Measurements from ENCODE around the gene S100A11. TPM values are rescaled to one million over a fixed set of nuclear protein-coding genes. Genes with fewer than 3 reads are reported as not detected.
A peak's percentile ranks its signal among the peaks of the same experiment; 100 is the strongest.

S100A11 gene
- total RNA-seq, 2 experiments from 2014 or later: 131 to 144 TPM

DNA sequence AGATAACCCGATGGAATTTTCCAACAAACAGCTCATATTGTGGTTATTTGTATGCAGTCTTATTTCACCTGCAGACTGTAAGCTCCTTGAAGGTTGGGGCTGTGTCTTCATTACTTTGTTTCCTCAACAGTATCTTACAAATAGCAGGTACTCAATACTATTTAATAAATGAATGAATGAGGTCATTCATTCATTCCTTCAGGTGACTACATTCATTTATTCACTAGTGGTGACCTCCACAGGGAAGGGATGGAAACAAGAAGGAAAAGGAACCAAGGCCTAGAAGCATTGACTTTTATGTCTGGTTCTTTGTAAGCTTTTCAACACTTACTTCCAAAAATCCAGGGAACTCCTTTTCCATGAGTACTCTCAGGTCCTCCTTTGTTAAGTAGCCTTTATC lies 51.0 kb downstream of the S100A11 start:
- Mint-ChIP-seq H3K4me3 (no peak overlapping the region), H3K4me1 (ENCODE audit: low read depth) (peaks cover 72% of the 10 kb centered on the region), H3K27ac (peak overlapping the region; percentile 90), H3K9me3 (no peaks in the 10 kb centered on the region), H3K27me3 (no peaks in the 10 kb centered on the region), H3K36me3 (ENCODE audit: low read depth) (peaks cover 66% of the 10 kb centered on the region)
- ChIA-PET POLR2A (interaction anchor here (0.5 to 2.5 kb wide), 2 partner anchors 7 to 17 kb away, joined by 3 to 7 read pairs; partner anchors contain the start of gene S100A10), CTCF (interaction anchor here (1.4 to 15.6 kb wide), 5 partner anchors 14 to 52 kb away, joined by 3 to 191 read pairs (median 4); no protein-coding TSS in a partner anchor)
- ATAC-seq: no peak
- intact Hi-C loops (cut with micrococcal nuclease): no loop called here
- TF ChIP-seq, protein P1, sequence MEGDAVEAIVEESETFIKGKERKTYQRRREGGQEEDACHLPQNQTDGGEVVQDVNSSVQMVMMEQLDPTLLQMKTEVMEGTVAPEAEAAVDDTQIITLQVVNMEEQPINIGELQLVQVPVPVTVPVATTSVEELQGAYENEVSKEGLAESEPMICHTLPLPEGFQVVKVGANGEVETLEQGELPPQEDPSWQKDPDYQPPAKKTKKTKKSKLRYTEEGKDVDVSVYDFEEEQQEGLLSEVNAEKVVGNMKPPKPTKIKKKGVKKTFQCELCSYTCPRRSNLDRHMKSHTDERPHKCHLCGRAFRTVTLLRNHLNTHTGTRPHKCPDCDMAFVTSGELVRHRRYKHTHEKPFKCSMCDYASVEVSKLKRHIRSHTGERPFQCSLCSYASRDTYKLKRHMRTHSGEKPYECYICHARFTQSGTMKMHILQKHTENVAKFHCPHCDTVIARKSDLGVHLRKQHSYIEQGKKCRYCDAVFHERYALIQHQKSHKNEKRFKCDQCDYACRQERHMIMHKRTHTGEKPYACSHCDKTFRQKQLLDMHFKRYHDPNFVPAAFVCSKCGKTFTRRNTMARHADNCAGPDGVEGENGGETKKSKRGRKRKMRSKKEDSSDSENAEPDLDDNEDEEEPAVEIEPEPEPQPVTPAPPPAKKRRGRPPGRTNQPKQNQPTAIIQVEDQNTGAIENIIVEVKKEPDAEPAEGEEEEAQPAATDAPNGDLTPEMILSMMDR (IDR thresholded peaks at IDR 0.05): no peak
- DNase-seq: no peak

DNA sequence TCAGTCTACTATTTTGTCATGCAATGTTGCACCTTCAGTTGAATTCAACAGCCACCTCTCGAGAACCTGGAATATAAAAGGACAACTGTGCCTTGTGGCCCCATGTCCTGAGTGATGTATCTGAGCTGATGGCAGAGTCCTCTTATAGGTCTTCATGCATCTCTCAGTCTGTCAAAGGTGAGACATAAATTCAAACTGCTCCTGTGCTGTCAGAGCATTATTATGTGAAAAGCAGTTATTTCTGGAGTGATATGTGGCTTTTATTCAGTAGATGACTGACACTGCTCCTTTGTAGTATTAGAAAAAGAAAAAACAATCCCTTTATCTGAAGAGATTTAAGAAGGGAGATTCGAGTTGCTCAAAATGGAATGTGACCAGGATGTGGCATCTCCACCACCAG lies 51.5 kb downstream of the S100A11 start:
- Mint-ChIP-seq H3K27ac (peak overlapping the region; percentile 90), H3K27me3 (no peaks in the 10 kb centered on the region), H3K36me3 (ENCODE audit: low read depth) (peaks cover 67% of the 10 kb centered on the region), H3K4me3 (peak overlapping the region; percentile 57), H3K4me1 (ENCODE audit: low read depth) (peaks cover 67% of the 10 kb centered on the region), H3K9me3 (no peaks in the 10 kb centered on the region)
- DNase-seq (no peak), ATAC-seq (no peak)
- TF ChIP-seq, protein P1 (IDR thresholded peaks at IDR 0.05): no peak
- ChIA-PET CTCF (interaction anchor here (1.1 to 15.6 kb wide), 5 partner anchors 15 to 52 kb away, joined by 4 to 191 read pairs (median 4); no protein-coding TSS in a partner anchor), POLR2A (interaction anchor here (0.5 to 2.5 kb wide), 2 partner anchors 7 to 17 kb away, joined by 3 to 7 read pairs; partner anchors contain the start of gene S100A10)
- intact Hi-C loops (cut with micrococcal nuclease): no loop called here

DNA sequence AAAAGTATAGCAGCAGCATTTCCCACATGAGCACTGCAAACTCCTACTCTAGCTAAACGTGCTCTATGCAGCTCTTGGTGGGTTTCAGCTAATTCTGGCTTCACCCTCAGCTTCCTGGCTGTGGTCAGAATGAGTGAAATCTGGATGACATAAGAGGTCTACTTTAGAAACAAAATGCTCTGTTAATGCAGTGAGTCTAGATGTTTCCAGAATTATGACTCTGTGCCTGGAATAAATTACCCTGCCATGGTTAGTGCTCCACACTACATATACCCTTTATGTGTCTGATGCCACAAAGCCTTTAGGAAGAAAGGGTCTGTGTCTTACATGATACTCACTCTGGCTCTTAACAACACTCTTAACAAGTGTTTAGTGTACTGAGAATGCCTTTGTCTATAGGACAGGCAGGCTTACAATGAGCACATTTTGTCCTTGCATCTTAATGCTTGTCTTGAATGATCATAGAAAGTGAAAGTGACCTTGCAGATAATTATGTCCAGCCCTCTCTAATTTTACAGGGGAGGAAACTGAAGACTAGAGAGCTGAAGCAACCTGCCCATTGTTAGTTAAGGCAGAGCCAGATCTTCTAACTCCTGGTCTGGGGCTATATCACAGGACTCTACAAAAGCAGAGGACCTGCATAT lies 52.4 kb downstream of the S100A11 start:
- ChIA-PET POLR2A (interaction anchor here (2.5 kb wide), 1 partner anchor 8 kb away, joined by 7 read pairs; the partner anchor contains the start of gene S100A10), CTCF (interaction anchor here (0.7 to 15.6 kb wide), 7 partner anchors 15 to 51 kb away, joined by 3 to 191 read pairs (median 4); no protein-coding TSS in a partner anchor)
- Mint-ChIP-seq H3K36me3 (ENCODE audit: low read depth) (peaks cover 70% of the 10 kb centered on the region), H3K27me3 (no peaks in the 10 kb centered on the region), H3K4me3 (peak overlapping the region; percentile 57), H3K9me3 (no peaks in the 10 kb centered on the region), H3K4me1 (ENCODE audit: low read depth) (peaks cover 58% of the 10 kb centered on the region), H3K27ac (peak overlapping the region; percentile 90)
- DNase-seq (peak; percentile 79), ATAC-seq (peak; percentile 91)
- TF ChIP-seq, protein P1 (IDR thresholded peaks at IDR 0.05): no peak
- intact Hi-C loops (cut with micrococcal nuclease): no loop called here

Other genes with a start within 250 kb of the S100A11 start
- gene TDRKH, start 246.5 kb downstream of the S100A11 start, total RNA-seq: 10 to 100 TPM in 1 of 2 experiments, 1 to 10 TPM in 1; 9.7 to 10.5 TPM
- not detected for gene LINGO4, start 231.6 kb downstream of the S100A11 start, total RNA-seq
- 1 to 10 TPM; 1.3 to 1.5 TPM for gene RORC, start 205.2 kb downstream of the S100A11 start, total RNA-seq
- gene C2CD4D, start 197.2 kb downstream of the S100A11 start, total RNA-seq: 1 to 10 TPM; 1.3 to 1.6 TPM
- not detected for gene THEM5, start 183.3 kb downstream of the S100A11 start, total RNA-seq
- 10 to 100 TPM; 19.9 to 22.0 TPM for gene THEM4, start 127.5 kb downstream of the S100A11 start, total RNA-seq
- 100 to 1,000 TPM; 208 to 220 TPM for gene S100A10, start 43.1 kb downstream of the S100A11 start, total RNA-seq
- not detected for gene TCHHL1, start 52.1 kb upstream of the S100A11 start, total RNA-seq
- not detected for gene TCHH, start 78.4 kb upstream of the S100A11 start, total RNA-seq
- not detected for gene RPTN, start 122.2 kb upstream of the S100A11 start, total RNA-seq
- not detected for gene HRNR, start 187.2 kb upstream of the S100A11 start, total RNA-seq

All from activated CD8-positive, alpha-beta T cell treated with anti-CD3 and anti-CD28 coated beads for 36 hours (primary cell).